Mesendoderm (in vitro differentiated cells): ENCODE measurements around the gene SF3B3.
A peak's percentile ranks its signal among the peaks of the same experiment; 100 is the strongest.

Experiments
- small RNA-seq: library from polyadenylated mRNA; stranded (forward); fragments of <200 nt; extraction: miRNeasy Mini kit (QIAGEN cat#:217004); gene quantifications from one replicate; pipeline ENCODE3, GENCODE V24; 2013; ENCODE audit not compliant: insufficient read depth

Gene SF3B3

Small RNA genes lying within 50 kb of the gene (small RNA-seq; reads per million reads assigned to genes)
- gene SNORD111 = 70.6 reads per million, percentile 95 among the genes with 10 or more reads in this experiment
- 339 reads per million, percentile 98 among the genes with 10 or more reads in this experiment for gene SNORD111B
